Ovary (tissue), 9 donors: ENCODE data around the gene FN3K. TPM values are rescaled to one million over a fixed set of nuclear protein-coding genes. Genes with fewer than 3 reads are reported as not detected.

Experiments used
- DNase-seq, 5 donors: peaks; one replicate each; pipeline ENCODE4 v3.0.0-alpha.2; 2019 to 2020
- H3K27ac ChIP-seq, 2 donors: fragments of 200-600 bp; one replicate each; pipeline versions ENCODE4 v1.5.1 to v1.8.0; 2019 to 2022
- H3K27me3 ChIP-seq: fragments of 200-600 bp; one replicate; pipeline ENCODE4 v1.8.0; 2022
- H3K36me3 ChIP-seq: fragments of 200-600 bp; sonication (generic); one replicate; pipeline ENCODE4 v1.5.1; 2019
- H3K4me1 ChIP-seq: one replicate; pipeline ENCODE4 v1.8.1; 2013; ENCODE audit warnings: mild to moderate bottlenecking, moderate library complexity; ENCODE audit not compliant: insufficient read depth
- H3K4me3 ChIP-seq: fragments of 200-600 bp; sonication (generic); one replicate; pipeline ENCODE4 v1.5.1; 2017
- H3K9me3 ChIP-seq, 2 donors: fragments of 200-600 bp in 1 of 2; sonication (generic) in 1 of 2; one replicate each; pipeline versions ENCODE4 v1.5.1 to v1.8.1; 2013 to 2019; ENCODE audit warnings: mild to moderate bottlenecking in 1 of 2, moderate library complexity in 1 of 2
- EP300 ChIP-seq: sonication (generic); formaldehyde crosslinking; IDR thresholded peaks from one replicate; pipeline ENCODE4 v1.6.1; 2017; ENCODE audit warnings: antibody characterized with exemption
- POLR2A ChIP-seq: fragments of 450-650 bp; IDR thresholded peaks from one replicate; pipeline ENCODE4 v1.6.1; 2017; ENCODE audit warnings: antibody characterized with exemption, mild to moderate bottlenecking, moderate library complexity
- WGBS, 3 donors: extraction: QIAGEN DNeasy Blood & Tissue Kit in 1 of 3; methylation state at CpG; one replicate each; pipeline versions ENCODE4 v1.1.5 to v1.1.7; 2013 to 2017; 5-methylcytosine and 5-hydroxymethylcytosine counted together
- intact Hi-C, 4 donors: fragments of 100-400 bp; cut with DNase I; formaldehyde crosslinking; loops; one replicate each; pipeline versions ENCODE4 v1.11.0 to v1.15.1; 2022 to 2023
- polyA plus RNA-seq, 2 donors: library from polyadenylated mRNA; stranded (reverse); fragments of 200-250 nt in 1 of 2; fragments of 350-450 nt in 1 of 2; fragmentation: Illumina TruSeq in 1 of 2; extraction: RNeasy Lipid Tissue Mini Kit (QIAGEN cat#74804) in 1 of 2; gene quantifications; one replicate each; pipeline ENCODE4 v1.2.3, GENCODE V29; 2013 to 2014
- total RNA-seq, 7 donors: library from RNA; depleted of rRNA in 2 of 7; stranded (reverse); fragments of >200 nt in 2 of 7; fragmentation: NEBNext Ultra II Directional in 3 of 7; extraction: Animal tissue kit (Norgen Biotek cat#: 25700) in 3 of 7; gene quantifications; one replicate each; pipeline versions ENCODE4 v1.1.0 to v1.2.4, GENCODE V29; 2016 to 2023
- TF ChIP-seq, protein P1 (sequence below), 3 donors: fragments of 450-650 bp in 2 of 3; fragments of 200-600 bp in 1 of 3; IDR thresholded peaks; one replicate each; pipeline versions ENCODE4 v1.5.1 to v1.8.0; 2016 to 2022; ENCODE audit warnings: antibody characterized with exemption in 3 of 3, mild to moderate bottlenecking in 1 of 3
- donor health status: DM: no; HTN: no; CAD: no; lungs with moderate emphysema.
- donor health status: DM: no; HTN: no; CAD: no.
- donor health status: Bipolar disorder and iron deficiency.
- donor health status: DM: yes; HTN: yes; CAD: no.
- donor health status: DM: no; HTN: no; CAD: no.
- donor health status: DM: yes; HTN: yes; CAD: no.

Gene FN3K
- total and polyA plus RNA-seq, 9 donors = 12.0 to 106 (median 30.1) TPM

DNA sequence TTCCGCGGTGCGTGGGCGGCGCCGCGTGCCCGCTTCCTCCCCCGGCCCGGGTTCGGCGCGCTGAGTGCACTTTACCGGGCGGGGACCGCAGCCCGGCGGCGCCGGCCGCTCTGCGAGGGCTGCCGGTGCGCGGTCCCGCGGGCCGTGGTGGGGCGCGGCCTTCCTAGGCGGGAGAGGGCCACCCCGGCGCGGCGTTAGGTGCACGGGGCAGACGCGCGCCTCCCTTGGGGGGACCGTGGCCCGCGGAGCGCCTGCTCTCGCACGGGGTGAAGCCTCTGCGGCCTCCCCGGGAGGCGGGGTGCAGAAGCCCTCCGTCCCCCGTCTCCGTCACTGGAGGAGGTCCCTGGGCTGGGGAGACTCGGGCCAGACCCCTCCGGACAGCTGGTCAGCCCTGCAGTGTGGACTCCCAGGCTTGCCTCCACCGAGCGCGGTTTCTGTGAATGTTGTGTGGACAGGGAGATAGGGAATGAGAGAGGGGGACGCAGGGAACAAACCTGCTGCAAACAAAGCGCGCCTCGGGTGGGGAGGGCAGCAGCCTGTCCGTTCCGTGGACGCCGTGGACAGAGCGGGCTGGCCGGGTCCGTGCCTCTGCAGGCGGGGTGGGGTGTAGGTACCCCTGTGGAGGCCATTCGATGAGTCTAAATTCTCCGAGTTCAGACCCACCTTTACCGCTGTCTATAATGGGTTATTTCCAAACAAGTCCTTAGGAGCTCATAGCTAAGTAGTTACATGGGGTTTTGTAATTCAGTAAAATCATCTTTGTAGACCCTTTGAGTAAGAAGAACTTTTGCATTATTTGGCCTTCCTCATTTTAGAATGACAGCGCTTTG lies 17.2 kb downstream of the FN3K start:
- TF ChIP-seq EP300 (no peak), POLR2A (no peak)
- TF ChIP-seq, protein P1, sequence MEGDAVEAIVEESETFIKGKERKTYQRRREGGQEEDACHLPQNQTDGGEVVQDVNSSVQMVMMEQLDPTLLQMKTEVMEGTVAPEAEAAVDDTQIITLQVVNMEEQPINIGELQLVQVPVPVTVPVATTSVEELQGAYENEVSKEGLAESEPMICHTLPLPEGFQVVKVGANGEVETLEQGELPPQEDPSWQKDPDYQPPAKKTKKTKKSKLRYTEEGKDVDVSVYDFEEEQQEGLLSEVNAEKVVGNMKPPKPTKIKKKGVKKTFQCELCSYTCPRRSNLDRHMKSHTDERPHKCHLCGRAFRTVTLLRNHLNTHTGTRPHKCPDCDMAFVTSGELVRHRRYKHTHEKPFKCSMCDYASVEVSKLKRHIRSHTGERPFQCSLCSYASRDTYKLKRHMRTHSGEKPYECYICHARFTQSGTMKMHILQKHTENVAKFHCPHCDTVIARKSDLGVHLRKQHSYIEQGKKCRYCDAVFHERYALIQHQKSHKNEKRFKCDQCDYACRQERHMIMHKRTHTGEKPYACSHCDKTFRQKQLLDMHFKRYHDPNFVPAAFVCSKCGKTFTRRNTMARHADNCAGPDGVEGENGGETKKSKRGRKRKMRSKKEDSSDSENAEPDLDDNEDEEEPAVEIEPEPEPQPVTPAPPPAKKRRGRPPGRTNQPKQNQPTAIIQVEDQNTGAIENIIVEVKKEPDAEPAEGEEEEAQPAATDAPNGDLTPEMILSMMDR (IDR thresholded peaks at IDR 0.05) = no peak
- H3K9me3 ChIP-seq = no peaks in the 10 kb centered on the region
- DNase-seq = peak in 3 of 5 donors; percentile 41 to 67 (median 59)
- no peaks in the 10 kb centered on the region for H3K36me3 ChIP-seq
- no peaks in the 10 kb centered on the region for H3K27me3 ChIP-seq
- H3K4me1 ChIP-seq = peaks cover 10% of the 10 kb centered on the region
- H3K27ac ChIP-seq = peak overlapping the region; percentile 71 to 84
- intact Hi-C loops = no loop called here
- 1 to 3% (median 1%) methylated on average over 23 to 72 of the region's 72 CpGs for WGBS, 3 donors
- H3K4me3 ChIP-seq = peak overlapping the region; percentile 90

DNA sequence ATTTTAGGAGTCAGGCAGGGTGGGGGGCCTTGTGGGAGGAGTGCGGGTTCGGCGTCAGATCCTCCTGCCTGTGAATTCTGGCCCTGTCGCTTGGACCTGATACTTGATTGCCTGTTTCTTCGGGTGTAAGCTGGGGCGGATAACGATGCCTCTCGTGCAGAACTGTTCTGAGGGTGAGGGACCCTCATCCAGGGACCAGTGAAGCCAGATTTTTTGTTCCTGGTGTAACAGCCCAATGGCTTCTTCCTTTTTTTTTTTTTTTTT lies 17.7 kb downstream of the FN3K start:
- peaks cover 10% of the 10 kb centered on the region for H3K4me1 ChIP-seq

DNA sequence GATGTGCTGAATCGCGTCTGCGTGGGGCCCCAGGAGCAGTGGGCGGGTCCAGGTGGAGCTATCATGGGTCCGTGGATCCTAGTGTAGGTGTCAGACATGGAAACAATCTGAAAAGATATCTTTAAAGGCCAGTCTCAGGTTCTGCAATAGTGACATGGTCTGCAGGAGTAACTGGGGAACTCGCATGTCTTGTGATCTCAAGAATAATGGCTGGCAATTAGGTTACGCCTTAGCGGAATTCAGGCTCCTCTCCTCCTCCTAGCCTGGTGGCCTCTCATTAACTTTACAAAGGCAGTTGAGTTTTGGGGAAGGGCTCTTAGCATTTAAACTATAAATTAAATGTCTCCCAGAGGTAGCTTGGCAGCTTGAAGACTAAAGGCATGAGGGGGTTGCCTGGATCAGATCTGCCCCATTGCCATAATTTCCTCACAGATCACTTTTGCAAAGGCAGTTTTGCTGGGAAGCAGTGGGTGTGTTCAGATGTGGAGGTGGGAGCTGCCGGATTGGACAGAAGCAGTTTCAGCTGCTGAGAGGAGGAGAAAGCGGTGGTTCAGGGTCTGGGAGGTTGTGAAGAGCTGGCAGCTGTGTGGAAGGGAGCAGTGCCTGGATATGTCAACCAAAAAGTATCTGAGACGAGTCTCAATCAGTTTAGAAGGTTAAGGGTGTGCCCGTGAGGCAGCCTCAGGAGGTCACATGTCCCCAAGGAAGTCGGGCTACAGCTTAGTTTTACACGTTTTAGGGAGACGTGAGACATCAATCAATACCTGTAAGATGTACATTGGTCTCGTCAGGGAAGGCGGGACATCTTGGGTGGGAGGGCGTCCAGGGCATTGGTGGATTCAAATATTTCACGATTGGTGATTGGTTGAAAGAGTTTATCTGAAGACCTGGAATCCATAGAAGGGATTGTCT lies 19.1 kb downstream of the FN3K start:
- 78 to 83% (median 82%) methylated on average over 19 of the region's 19 CpGs for WGBS, 3 donors
- TF ChIP-seq POLR2A (no peak), EP300 (no peak)
- TF ChIP-seq, protein P1 (IDR thresholded peaks at IDR 0.05) = no peak
- Histone ChIP-seq H3K9me3 (no peaks in the 10 kb centered on the region), H3K4me1 (peaks cover 10% of the 10 kb centered on the region), H3K27ac (no peak overlapping the region), H3K36me3 (no peaks in the 10 kb centered on the region), H3K27me3 (no peaks in the 10 kb centered on the region), H3K4me3 (no peak overlapping the region)
- intact Hi-C loops = no loop called here
- no peak for DNase-seq

More for the DNA sequence above, 17.7 kb downstream of the FN3K start:
- no peaks in the 10 kb centered on the region for H3K9me3 ChIP-seq
- DNase-seq = no peak
- WGBS, 3 donors = 22 to 40% (median 30%) methylated on average over 8 of the region's 8 CpGs
- H3K27ac ChIP-seq = no peak overlapping the region
- TF ChIP-seq EP300 = no peak
- TF ChIP-seq POLR2A = no peak
- TF ChIP-seq, protein P1 (IDR thresholded peaks at IDR 0.05) = no peak
- intact Hi-C loops = no loop called here
- no peaks in the 10 kb centered on the region for H3K27me3 ChIP-seq
- H3K4me3 ChIP-seq = peak overlapping the region; percentile 90
- no peaks in the 10 kb centered on the region for H3K36me3 ChIP-seq

DNA sequence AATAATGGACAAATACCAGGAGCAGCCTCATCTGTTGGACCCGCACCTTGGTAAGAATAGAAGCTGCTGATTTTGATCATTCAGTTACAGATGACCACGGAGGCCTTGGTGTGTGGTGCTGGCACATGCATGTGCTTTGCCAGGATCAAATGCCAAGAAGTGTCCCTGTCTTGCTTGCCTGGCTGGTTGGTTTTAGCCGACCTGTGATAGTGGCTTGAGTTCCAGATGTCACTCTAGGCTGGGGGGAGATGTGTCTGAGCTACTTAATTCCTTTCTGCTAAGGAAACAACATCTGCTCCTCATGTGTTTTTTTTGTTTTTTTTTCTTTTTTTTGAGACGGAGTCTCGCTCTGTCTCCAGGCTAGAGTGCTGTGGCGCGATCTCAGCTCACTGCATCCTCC lies 20.8 kb downstream of the FN3K start:
- Histone ChIP-seq H3K4me1 (peaks cover 8% of the 10 kb centered on the region), H3K36me3 (no peaks in the 10 kb centered on the region), H3K4me3 (no peak overlapping the region), H3K27ac (no peak overlapping the region), H3K27me3 (no peaks in the 10 kb centered on the region), H3K9me3 (no peaks in the 10 kb centered on the region)
- intact Hi-C loops = no loop called here
- WGBS, 3 donors = 88 to 93% (median 90%) methylated on average over 7 of the region's 7 CpGs
- DNase-seq = no peak
- TF ChIP-seq EP300 = no peak
- TF ChIP-seq, protein P1 (IDR thresholded peaks at IDR 0.05) = no peak
- TF ChIP-seq POLR2A = no peak
